ENCODE measurements around the gene DKK2. TPM values are rescaled to one million over a fixed set of nuclear protein-coding genes. Genes with fewer than 3 reads are reported as not detected.

Gene DKK2
- total and polyA plus RNA-seq, 9 of the 15 experiments (the other 6 are each of a cell fraction or from before 2014, with no cell fraction given), result not detected

DNA sequence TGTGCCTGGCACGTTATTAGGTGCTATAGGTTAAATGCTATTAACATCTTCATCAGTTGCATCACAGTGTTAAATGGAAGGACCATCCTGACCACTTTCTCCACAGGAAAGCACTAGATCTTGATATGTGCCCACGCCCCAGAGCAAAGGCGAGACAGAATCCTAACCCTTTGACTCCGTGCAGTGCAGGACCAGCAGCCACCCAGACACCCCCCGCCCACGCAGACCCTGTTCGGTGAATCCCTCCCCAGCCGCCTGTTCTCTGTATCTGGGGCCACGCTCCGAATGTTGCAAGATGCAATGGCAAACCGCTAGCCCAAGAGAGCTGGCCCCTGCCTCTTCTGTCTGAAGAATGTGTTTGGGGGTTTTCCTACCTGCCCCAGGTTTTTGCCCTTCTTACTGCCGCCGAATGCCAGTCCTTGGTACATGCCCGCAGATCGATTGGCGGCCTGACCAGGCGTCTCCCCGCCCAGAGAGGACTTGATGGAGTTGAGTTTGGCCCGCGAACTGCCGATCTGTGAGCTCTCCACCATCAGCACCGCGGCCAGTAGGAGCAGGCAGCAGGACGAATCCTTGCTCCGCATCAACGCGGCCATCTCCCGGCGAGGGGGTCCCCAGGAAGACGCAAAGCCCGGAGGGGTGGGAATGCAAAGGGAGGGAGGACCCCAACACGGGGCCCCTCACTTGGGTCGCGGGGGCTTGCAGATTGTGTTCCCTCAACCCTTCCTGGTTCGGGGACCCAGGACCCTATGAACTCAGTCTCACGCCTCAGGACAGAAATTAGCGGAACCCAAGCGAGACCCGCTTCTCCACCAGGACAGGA lies 906 bp downstream of the DKK2 start (continued):
- TF ChIP-seq, protein P1, sequence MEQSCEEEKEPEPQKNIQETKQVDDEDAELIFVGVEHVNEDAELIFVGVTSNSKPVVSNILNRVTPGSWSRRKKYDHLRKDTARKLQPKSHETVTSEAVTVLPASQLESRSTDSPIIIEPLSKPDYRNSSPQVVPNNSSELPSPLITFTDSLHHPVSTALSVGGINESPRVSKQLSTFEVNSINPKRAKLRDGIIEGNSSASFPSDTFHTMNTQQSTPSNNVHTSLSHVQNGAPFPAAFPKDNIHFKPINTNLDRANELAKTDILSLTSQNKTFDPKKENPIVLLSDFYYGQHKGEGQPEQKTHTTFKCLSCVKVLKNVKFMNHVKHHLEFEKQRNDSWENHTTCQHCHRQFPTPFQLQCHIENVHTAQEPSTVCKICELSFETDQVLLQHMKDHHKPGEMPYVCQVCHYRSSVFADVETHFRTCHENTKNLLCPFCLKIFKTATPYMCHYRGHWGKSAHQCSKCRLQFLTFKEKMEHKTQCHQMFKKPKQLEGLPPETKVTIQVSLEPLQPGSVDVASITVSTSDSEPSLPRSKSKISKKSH (CRISPR knock-in tag; IDR thresholded peaks at IDR 0.05), result no peak
- TF ChIP-seq NFXL1 (CRISPR knock-in tag; IDR thresholded peaks at IDR 0.05) (no peak), HEY1 (CRISPR knock-in tag; IDR thresholded peaks at IDR 0.05; ENCODE audit: borderline replicate concordance) (no peak), BRCA1 (IDR thresholded peaks at IDR 0.05) (no peak), BRCA1 (CRISPR knock-in tag; IDR thresholded peaks at IDR 0.05) (no peak), SOX6 (IDR thresholded peaks at IDR 0.05) (no peak)
- TF ChIP-seq, protein P2, sequence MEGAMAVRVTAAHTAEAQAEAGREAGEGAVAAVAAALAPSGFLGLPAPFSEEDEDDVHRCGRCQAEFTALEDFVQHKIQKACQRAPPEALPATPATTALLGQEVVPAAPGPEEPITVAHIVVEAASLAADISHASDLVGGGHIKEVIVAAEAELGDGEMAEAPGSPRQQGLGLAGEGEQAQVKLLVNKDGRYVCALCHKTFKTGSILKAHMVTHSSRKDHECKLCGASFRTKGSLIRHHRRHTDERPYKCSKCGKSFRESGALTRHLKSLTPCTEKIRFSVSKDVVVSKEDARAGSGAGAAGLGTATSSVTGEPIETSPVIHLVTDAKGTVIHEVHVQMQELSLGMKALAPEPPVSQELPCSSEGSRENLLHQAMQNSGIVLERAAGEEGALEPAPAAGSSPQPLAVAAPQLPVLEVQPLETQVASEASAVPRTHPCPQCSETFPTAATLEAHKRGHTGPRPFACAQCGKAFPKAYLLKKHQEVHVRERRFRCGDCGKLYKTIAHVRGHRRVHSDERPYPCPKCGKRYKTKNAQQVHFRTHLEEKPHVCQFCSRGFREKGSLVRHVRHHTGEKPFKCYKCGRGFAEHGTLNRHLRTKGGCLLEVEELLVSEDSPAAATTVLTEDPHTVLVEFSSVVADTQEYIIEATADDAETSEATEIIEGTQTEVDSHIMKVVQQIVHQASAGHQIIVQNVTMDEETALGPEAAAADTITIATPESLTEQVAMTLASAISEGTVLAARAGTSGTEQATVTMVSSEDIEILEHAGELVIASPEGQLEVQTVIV (CRISPR knock-in tag; IDR thresholded peaks at IDR 0.05; ENCODE audit: borderline replicate concordance), result no peak
- TF ChIP-seq, protein P3, sequence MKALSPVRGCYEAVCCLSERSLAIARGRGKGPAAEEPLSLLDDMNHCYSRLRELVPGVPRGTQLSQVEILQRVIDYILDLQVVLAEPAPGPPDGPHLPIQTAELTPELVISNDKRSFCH (CRISPR knock-in tag; IDR thresholded peaks at IDR 0.05), result no peak
- TF ChIP-seq, protein P3 (tag; IDR thresholded peaks at IDR 0.05), result no peak
